Measurements from ENCODE around the gene TAF1B.
A peak's percentile ranks its signal among the peaks of the same experiment; 100 is the strongest.
"Not testable (repeated sequence)": the region's sequence is repeated elsewhere in the genome, so short reads cannot be mapped to it uniquely, and the experiment has no call there.

TAF1B gene

DNA sequence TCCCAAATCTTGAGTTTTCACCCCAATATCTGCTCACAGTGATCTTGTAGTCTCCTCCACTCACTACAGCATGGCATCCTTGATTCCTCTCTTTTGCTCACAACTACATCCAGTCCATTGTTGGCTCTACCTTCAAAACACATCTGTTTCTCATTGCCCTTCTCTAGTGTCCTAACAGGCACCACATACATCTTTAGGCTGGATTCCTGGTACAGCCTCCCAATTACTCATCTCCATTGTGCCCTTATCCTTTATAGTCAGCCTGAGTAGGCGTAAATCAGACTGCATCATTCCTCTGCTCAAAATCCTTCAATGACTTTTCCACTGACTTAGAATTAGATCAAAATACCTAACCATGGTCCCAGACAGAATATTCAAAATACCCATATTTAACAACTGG is 10.7 kb upstream of the TAF1B start:
- no peak for DNase-seq

DNA sequence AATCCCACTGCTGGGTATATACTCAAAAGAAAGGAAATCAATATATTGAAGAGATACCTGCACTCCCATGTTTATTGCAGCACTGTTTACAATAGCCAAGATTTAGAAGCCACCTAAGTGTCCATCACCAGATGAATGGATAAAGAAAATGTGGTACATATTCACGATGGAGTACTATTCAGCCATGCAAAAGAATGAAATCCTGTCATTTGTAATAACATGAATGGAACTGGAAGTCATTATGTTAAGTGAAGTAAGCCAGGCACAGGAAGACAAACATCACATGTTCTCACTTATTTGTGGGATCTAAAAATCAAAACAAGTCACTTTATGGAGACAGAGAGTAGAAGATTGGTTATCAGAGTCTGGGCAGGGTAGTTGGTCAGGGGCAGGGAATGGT is 8.2 kb upstream of the TAF1B start:
- not testable (repeated sequence) for DNase-seq

DNA sequence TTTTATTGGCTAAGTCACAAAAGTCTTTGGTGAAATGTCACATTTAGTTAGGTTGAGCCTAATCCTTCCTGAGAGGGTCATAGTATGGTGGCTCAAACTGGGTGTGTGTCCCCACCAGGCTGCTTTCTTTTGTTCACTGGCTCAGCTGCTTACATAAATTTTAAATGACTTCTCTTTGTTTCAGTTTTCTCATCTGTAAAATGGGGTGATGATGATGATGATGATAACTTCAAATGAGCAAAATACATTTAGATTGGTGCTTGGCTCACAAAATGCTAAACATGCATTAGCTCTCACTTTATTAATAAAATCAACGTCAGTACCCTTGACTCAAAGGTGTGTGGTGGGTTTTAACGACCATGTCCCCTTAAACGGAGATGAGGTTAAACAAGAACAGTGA is 7.2 kb upstream of the TAF1B start:
- DNase-seq = no peak

DNA sequence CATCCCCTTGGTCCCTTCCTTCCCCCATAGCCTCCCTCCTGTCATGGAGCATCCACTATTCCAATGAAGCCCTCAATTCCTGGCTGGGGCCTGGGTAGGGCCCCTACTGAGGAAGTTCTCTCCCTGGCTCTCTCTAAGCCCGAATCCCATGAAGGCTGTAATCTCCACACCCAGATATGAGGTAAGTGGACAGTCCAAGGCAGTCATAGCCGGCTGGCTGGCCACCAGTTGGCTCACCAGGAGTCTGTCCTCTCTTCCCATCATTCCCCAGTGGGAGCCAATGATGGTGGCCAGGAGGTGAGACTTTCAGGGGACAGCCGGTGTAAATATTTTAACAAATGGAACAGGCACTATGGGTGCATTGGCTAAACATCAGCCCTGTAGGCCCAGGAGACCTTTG is 6.8 kb upstream of the TAF1B start:
- DNase-seq = no peak

DNA sequence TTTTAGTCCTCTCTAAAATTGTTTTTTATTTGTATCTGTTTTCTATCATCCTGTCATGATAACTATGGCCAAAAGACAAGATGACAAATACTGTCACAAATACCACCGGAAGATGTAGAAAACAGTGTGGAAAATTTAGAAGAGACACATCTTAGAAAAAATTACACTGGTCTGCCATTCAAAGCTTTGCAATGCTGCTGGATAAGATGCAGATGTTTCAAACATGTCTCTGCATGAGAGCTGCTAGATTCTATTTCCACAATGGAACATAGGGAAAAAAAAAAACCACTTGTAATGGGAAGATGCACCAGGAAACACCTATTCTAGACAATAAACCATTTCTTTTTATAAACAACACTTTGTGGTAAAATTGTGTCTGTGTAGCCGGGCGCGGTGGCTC is 5.8 kb upstream of the TAF1B start:
- DNase-seq = no peak

DNA sequence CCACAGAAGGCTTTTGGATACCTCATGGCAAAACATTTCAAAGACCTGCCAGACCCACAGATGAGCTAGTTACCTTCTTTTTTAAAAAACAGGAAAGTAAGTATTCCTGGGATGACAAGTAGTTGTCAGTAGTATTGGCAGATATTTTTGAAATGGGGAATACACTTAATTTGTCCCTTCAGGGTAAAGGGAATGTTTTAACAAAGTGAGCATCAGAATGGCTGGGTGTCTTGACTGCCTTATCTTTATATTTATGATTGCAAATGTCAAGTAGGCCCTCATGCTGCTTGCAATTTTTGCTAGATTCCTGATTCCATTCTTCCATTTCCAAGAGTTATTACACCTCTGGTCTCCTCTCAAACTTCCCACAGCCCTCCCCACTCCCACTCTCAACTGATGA is 4.9 kb upstream of the TAF1B start:
- no peak for DNase-seq

DNA sequence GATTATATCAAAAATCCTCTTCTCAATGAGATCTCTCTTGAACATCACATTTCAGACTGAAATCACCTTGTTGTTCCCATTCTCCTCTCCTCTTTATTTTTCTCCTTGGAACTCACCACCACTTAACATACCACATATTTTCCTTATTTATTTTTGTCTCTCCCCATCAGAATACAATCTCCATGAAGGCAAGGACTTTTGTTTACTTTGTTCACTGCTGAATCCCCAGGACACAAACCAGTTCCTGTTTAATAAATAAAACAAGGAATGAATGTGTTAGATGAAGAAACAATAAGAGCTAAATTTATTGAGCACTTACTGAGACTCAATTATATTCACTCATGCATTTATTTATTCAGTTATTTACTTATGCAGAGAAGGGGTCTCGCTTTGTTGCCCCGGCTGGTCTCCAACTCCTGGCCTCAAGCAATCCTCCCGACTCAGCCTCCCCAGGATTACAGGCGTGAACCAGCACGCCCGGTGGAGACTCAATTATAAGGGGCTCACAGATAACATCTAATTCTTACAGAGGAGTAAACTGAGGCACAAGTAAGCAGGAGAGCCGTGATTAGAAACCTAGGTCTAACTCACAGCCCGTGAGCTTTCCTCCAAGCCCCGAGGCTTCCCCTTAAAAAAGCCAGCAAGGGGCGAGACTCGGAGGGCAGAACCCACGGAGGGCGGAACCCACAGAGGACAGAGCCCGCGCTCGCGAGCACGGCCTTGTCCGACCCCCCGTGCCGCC is 616 bp upstream of the TAF1B start:
- no peak for DNase-seq

DNA sequence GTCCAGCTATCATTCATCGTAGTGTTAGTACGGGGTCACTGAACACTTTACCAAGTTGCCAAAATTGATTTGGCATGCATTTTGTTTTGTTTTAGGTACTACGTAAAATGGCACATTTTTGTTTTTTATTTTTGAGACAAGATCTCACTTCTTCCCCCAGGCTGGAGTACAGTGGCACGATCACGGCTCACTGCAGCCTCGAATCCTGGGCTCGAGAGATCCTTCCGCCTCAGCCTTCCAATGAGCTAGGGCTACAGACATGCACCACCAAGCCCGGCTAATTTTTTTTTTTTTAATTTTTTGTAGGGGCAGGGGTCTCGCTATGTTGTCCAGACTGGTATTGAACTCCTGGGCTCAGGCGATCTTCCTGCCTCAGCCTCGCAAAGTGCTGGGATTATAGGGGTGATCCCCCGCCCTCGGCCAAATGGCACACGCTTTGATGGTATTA is 786 bp downstream of the TAF1B start:
- peak; percentile 61 for DNase-seq

DNA sequence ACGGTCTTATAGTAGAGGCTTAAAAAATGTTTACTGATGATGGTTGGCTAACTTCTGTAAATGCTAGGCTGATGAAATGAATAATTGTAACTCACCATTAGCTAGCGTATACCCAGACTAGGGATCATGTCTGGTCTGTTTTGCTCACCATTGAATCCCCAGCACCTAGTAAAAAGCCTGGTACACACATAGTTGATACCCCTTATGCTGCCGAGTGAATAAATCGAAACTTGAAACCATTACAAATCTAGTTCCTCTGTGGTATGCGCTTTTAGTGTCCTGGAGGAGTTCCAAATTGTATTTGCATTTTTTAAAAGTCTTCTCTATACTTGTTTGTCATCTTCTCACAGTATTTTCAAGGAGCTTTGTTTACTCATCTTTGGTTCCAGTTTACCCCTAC is 1.3 kb downstream of the TAF1B start:
- peak; percentile 24 for DNase-seq

DNA sequence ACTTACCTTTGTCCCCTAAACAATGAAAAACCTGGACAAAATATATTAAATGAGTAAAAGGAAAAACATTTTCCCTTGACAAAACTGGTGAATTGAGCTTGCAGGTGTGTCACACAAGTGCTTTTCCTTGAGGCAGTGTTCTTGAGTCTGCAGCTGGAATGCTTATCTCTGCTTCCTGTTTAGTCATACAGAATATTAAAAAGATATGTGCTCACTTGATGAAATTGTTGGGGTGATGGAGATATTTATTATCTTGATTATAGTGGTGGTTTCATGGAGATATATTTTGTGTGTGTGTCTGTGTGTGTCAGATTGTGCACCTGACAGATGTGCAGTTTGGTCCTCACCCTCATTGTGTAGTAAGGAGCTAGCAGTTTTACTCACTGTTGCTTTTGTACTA is 3.3 kb downstream of the TAF1B start:
- DNase-seq = no peak

DNA sequence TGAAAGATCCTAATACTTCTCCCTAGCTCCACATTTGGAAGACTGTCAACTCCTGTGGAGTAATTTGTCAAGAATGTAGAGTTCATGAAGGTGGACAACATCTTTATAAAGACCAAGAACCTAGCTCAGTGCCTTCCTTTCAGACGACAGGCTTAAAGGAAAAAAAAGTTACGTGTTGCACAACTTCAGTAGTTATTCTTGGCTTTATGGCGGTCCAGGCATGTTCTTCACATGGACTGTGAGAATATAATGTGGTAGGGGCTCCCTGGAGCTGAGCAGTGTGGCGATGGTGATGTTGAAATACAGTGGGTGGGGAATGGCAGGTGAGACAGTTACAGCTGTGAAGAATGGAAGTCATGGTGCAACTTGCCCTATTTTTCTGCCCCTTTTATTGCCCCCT is 3.9 kb downstream of the TAF1B start:
- DNase-seq = no peak

DNA sequence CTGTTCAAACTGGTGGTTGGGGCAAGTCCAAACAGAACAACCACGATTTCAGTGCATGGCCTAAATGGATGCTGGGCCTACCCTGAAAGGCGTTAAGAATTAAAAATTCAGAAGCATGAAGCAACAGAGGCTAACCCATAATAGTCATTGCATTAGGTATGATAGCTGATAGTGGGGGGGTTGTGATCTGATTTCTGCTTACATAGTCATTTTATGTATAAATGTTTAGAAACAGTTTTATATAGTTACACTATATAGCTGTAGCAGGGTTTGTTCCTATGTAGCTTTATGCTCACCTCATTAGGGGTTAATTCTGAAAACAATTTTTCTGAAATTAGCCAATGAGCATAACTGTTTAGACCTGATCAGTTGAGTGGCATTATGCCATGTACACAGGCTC is 9.6 kb downstream of the TAF1B start:
- DNase-seq = no peak

DNA sequence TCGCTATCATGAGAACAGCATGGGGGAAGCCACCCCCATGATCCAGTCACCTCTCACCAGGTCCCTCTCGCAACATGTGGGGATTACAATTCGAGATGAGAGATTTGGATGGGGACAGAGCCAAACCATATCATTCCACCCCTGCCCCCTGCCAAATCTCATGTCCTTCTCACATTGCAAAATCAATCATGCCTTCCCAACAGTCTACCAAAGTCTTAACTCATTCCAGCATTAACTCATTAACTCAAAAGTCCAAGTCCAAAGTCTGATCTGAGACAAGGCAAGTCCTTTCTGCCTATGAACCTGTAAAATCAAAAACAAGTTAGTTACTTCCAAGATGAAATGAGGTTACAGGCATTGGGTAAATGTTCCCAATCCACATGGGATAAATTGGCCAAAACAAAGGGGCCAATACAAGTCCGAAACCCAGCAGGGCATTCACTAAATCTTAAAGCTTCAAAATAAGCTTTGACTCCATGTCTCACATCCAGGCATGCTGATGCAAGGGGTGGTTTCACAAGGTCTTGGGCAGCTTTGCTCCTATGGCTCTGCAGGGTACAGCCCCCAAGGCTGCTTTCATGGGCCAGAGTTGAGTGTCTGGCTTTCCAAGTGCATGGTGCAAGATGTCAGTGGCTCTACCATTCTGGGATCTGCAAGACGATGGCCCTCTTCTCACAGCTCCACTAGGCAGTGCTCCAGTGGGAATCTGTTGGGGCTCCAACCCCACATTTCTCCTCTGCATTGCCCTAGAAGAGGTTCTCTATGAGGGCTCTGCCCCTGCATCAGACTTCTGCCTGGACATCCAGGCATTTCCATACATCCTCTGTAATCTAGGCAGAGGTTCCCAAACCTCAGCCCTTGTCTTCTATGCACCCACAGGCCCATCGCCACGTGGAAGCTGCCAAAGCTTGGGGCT is 14.8 kb downstream of the TAF1B start:
- DNase-seq = no peak

DNA sequence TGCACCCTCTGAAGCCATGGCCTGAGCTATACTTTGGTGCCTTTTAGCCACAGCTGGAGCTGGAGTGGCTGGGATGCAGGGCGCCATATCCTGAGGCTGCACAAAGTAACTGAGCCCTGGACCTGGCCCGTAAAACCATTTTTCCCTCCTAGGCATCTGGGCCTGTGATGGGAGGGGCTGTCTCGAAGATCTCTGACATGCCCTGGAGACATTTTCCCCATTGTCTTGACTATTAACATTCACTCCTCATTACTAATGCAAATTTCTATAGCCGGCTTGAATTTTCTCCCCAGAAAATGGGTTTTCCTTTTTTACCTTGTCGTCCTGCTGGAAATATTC is 15.4 kb downstream of the TAF1B start:
- DNase-seq = no peak

DNA sequence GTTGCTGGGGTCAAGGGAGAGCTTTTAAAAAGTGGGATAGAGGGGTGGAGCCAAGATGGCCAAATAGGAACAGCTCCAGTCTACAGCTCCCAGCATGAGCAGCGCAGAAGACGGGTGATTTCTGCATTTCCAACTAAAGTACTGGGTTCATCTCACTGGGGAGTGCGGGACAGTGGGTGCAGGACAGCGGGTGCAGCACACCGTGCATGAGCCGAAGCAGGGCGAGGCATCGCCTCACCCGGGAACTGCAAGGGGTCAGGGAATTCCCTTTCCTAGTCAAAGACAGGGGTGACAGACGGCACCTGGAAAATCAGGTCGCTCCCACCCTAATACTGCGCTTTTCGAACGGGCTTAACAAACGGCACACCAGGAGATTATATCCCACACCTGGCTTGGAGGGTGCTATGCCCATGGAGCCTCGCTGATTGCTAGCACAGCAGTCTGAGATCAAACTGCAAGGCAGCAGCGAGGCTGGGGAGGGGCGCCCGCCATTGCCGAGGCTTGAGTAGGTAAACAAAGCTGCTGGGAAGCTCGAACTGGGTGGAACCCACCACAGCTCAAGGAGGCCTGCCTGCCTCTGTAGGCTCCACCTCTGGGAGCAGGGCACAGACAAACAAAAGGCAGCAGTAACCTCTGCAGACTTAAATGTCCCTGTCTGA is 17.8 kb downstream of the TAF1B start:
- not testable (repeated sequence) for DNase-seq

DNA sequence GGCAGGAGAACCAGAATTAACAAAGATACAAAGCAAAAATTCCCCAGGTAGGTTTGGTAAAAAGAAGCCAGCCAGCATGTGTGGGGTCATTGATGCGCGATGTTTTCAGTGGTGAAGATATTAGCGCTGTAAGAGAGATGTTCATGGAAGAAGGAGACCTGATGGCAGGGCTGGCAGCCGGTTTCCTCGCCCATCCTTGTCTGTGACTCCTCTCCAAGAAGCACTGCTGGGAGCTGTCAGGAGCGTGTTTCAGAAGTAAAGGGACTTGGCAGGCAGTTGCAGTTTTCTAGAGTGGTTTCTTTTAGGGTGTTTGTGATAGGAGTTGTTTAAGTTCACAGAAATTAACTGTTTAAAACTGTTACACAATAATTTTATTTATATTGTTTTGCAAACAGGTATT is 24.6 kb downstream of the TAF1B start:
- no peak for DNase-seq

DNA sequence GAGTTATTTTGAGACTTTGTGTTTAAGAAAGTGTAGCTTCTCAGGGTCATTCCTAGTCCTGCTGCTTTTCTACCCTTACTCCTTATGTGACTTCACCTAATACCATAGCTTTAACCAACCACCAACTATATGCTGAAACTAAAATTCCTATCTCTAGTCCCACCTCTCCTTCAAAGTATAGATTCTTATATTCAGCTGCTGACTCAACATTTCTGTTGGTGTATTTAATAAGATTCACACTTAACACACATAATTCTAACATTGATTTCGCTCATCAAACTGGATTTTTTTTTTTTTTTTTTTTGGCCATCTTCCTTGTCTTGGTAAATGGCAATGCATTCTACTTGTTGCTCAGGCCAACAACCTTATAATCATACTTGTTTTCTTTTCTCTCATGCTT is 30.1 kb downstream of the TAF1B start:
- DNase-seq = no peak

DNA sequence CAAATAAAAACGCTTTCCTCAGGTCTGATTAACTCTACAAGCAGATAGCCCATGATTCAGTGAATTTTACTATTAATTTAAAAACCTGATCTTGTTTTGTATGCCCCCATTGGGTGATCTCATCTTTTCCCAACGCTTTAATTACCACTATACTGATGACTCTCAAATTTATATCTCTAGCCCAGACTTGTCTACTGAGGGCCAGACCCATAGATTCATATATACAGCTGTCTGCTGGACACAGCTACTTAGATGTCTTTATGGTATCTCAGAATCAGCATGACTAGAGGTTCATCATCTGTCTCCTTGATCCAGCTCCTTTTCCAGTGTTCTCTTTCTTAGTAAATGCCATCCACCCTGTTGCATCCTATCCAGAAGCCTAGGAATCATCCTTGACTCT is 33.8 kb downstream of the TAF1B start:
- DNase-seq = no peak

DNA sequence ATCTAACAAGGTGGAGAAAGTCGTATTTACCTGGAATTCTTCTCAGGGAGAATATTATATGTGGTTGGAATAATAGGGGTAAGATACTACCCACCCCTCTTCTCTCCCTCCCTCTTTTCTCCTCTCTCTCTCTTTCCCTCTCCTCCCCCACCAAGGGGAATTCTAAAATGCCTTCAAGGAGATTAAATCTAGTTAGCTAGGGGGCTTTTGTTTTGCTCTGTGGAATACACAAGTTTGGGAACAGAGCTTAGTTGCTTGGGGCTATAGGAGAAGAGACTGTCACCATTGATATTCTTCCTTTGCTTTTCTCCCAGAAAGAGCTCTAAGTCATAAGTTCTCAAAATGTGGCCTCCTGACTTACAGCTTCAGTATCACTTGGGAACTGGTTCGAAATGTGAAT is 34.5 kb downstream of the TAF1B start:
- DNase-seq = no peak

DNA sequence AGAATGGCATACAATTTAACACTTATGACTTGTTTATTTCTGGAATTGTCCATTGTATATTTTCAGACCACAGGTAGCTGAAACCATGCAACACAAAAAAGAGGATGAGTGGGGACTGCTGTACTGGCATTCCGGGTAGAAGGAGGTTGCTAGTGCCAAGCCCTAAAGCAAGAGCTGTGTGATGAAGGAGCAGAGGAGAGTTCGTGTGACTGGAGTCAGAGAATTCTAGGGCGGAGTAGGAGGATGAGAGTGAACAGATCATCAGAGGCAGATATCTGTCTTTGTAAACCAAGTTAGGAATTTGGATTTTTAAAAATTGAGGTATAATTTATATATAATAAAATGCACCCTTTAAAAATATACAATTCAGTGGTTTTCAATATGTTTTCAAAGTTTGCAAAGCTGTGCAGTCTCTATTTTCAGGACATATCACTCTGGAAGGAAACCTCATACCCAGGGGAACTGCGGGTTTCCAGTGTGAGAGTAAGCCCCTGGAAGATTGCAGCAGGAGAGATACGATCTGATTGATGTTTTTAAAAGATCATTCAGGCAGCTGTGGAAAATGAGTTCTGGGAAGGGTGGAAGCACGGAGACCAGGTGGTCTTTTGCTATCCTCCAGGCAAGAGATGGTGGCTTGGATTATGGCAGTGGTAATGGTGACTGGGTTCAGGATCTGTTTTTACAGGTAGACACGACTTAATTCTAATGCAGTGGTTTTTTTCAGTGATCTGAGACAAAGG is 36.4 kb downstream of the TAF1B start:
- no peak for DNase-seq

DNA sequence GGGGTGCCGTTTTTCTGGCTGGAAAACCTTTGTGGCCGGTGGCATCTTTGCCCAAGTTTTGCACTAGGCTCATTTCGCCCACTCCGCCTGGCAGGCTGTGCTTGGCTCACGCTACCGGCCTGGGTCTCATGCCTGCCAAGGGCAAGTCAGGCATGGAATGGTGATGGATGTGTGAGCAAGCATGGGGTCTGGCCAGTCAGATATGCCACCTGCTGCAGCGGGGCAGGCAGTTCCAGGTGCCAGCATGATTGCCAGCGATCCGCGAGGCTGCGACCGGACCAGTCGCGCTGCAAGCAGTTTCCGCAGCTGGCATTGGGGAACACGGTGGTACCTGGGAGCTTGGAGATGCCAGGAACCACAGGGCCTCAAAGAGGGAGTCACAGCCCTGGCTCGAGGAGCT is 40.6 kb downstream of the TAF1B start:
- no peak for DNase-seq

DNA sequence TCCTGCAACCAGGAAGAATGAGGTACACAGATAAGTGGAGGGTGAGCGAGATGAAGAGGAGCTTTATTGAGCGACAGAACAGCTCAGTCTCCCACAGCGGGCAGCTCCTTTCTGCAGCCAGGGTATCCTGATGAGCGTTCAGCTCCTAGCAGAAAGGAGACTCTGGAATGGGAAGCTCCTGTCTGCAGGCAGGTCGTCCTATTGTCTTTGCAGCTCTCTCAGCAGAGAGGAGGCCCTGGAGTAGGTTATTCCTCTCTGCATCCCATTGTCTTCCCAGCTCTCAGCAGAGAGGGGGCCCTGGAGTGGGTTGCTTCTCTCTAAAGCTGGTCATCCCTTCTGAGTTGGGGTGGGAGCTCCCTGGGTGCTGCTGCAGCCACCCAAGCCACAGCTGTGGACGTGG is 41.2 kb downstream of the TAF1B start:
- no peak for DNase-seq

DNA sequence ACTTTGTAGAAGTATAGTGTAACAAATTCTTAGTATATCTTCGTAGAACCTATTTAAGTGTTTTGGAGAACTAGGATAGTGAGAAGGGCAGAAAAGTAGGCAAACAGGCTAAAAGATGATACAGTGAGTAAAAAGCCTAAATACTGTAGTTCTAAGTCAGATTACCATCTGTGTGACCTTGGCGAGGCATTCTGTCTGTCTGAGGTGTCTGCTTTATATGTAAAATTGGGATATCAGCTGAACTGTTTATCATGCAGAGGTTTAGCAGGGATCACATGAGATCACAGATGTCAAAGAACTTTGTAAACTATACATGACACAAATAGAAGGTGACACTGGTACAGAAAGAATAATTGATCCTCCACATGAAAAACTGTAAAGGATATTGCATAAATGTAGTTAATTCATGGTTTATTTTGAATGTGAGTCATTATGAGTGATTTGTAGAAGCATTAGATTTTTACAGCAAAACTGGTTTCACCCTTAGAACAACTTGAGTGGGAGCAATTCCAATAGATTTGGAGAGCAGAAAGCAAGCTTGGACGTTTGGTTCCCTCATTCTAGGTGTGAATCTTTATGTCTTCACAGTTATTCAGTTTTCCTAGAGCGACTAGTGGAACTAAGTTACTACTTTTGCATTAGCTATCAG is 41.9 kb downstream of the TAF1B start:
- DNase-seq = no peak

All from NCI-H510A treated with DMSO at 0.1 percent for 48 hours (cell line).